Osteocyte (in vitro differentiated cells): ENCODE measurements around the gene SNTN. TPM values are rescaled to one million over a fixed set of nuclear protein-coding genes. Genes with fewer than 3 reads are reported as not detected.

Experiments
- DNase-seq: peaks from one replicate; pipeline ENCODE4 v3.0.0; 2021; ENCODE audit warnings: mixed read lengths; ENCODE audit not compliant: unreplicated experiment; ENCODE audit errors: extremely low spot score
- H3K27ac Mint-ChIP-seq: one replicate; pipeline ENCODE4 v1.8.0; 2021; ENCODE audit warnings: mild to moderate bottlenecking, mixed read lengths; ENCODE audit not compliant: unreplicated experiment
- H3K27me3 Mint-ChIP-seq: one replicate; pipeline ENCODE4 v1.8.0; 2021; ENCODE audit warnings: mixed read lengths; ENCODE audit not compliant: unreplicated experiment
- H3K36me3 Mint-ChIP-seq: one replicate; pipeline ENCODE4 v1.8.0; 2021; ENCODE audit warnings: mixed read lengths; ENCODE audit not compliant: unreplicated experiment
- H3K4me1 Mint-ChIP-seq: one replicate; pipeline ENCODE4 v1.8.0; 2021; ENCODE audit warnings: mixed read lengths; ENCODE audit not compliant: unreplicated experiment
- H3K4me3 Mint-ChIP-seq: one replicate; pipeline ENCODE4 v1.8.0; 2021; ENCODE audit warnings: mild to moderate bottlenecking, moderate library complexity, mixed read lengths; ENCODE audit not compliant: unreplicated experiment
- H3K9me3 Mint-ChIP-seq: one replicate; pipeline ENCODE4 v1.8.0; 2021; ENCODE audit warnings: mixed read lengths; ENCODE audit not compliant: unreplicated experiment
- total RNA-seq: library from RNA; stranded (reverse); gene quantifications from 2 replicates; pipeline ENCODE4 v1.2.1, GENCODE V29; 2021
- TF ChIP-seq, protein P1 (sequence below): fragments of 200-600 bp; sonication (generic); IDR thresholded peaks from 2 replicates; pipeline ENCODE4 v1.5.0; 2021; ENCODE audit warnings: antibody characterized with exemption, mild to moderate bottlenecking, moderate library complexity

SNTN gene
- total RNA-seq, 1 donor from 2014 or later: not detected

DNA sequence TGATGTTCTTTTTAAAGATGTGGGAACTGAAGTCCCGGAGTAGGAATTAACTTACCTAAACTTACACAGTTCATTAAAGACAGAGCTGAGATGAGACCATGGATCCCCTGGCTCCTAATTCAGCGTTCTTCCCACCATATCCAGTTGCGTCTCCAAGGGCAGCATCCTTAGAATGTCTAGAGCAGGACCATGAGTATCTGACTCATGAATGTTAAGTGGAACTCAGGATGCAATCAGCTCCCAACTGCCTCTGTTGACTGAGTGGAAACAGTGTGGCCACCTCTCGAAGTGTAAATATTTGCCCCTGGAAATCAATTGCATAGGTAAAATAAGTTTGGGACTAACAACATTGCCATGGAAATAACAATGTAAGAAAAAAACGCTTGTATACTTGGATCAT is 2.5 kb downstream of the SNTN start:
- Mint-ChIP-seq H3K9me3 (no peaks in the 10 kb centered on the region), H3K4me3 (no peak overlapping the region), H3K27me3 (no peaks in the 10 kb centered on the region), H3K4me1 (peaks cover 9% of the 10 kb centered on the region), H3K27ac (no peak overlapping the region), H3K36me3 (no peaks in the 10 kb centered on the region)
- no peak for DNase-seq
- TF ChIP-seq, protein P1, sequence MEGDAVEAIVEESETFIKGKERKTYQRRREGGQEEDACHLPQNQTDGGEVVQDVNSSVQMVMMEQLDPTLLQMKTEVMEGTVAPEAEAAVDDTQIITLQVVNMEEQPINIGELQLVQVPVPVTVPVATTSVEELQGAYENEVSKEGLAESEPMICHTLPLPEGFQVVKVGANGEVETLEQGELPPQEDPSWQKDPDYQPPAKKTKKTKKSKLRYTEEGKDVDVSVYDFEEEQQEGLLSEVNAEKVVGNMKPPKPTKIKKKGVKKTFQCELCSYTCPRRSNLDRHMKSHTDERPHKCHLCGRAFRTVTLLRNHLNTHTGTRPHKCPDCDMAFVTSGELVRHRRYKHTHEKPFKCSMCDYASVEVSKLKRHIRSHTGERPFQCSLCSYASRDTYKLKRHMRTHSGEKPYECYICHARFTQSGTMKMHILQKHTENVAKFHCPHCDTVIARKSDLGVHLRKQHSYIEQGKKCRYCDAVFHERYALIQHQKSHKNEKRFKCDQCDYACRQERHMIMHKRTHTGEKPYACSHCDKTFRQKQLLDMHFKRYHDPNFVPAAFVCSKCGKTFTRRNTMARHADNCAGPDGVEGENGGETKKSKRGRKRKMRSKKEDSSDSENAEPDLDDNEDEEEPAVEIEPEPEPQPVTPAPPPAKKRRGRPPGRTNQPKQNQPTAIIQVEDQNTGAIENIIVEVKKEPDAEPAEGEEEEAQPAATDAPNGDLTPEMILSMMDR: no peak

DNA sequence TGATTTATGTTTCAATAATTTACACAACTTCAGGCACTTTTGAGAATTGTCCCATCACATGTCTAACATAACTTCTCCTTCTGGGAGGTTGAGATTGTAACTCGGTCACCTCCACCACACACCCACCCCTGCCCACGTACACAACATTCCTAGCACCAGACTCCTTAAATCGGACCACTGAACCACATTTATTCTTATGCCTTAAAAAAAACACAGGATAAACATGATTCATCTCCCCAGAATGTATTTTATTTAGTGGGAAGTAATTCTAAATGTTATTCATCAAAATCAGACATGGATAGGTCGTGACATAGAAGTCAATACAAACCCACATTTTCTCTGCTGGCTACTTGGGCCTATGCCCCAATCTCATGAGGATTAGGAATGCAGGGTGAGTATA is 3.0 kb downstream of the SNTN start:
- Mint-ChIP-seq H3K4me3 (no peak overlapping the region), H3K9me3 (no peaks in the 10 kb centered on the region), H3K27me3 (no peaks in the 10 kb centered on the region), H3K4me1 (peaks cover 9% of the 10 kb centered on the region), H3K27ac (peak overlapping the region; percentile 39), H3K36me3 (no peaks in the 10 kb centered on the region)
- DNase-seq: no peak
- TF ChIP-seq, protein P1: no peak

GRCh38 chr3:63656786-63657185 is 4.3 kb downstream of the SNTN start:
- Mint-ChIP-seq H3K27me3 (no peaks in the 10 kb centered on the region), H3K4me1 (peaks cover 9% of the 10 kb centered on the region), H3K36me3 (no peaks in the 10 kb centered on the region), H3K9me3 (no peaks in the 10 kb centered on the region), H3K27ac (no peak overlapping the region), H3K4me3 (no peak overlapping the region)
- TF ChIP-seq, protein P1: no peak
- DNase-seq: no peak

DNA sequence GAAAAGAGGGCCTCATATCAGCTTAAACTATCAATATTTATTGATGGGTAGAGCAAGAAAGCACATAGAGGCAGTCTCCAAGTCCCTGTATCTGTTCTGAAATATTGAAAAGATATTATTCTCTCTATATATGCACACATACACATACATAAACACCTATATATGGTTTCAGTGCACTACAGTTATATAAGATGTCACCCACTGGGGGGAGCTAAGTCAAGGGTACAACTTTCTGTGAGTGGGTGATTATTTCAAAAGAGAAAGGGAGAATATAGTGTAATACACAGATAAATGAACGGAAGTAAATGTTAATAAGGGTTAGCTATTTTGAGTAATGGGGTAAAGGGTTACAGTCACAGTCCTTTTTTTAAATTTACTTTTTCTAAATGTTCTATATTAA is 8.8 kb downstream of the SNTN start:
- no peaks in the 10 kb centered on the region for H3K9me3 Mint-ChIP-seq
- no peaks in the 10 kb centered on the region for H3K4me1 Mint-ChIP-seq
- TF ChIP-seq, protein P1: no peak
- no peak overlapping the region for H3K4me3 Mint-ChIP-seq
- H3K27ac Mint-ChIP-seq: no peak overlapping the region
- no peaks in the 10 kb centered on the region for H3K27me3 Mint-ChIP-seq
- no peak for DNase-seq
- H3K36me3 Mint-ChIP-seq: no peaks in the 10 kb centered on the region

DNA sequence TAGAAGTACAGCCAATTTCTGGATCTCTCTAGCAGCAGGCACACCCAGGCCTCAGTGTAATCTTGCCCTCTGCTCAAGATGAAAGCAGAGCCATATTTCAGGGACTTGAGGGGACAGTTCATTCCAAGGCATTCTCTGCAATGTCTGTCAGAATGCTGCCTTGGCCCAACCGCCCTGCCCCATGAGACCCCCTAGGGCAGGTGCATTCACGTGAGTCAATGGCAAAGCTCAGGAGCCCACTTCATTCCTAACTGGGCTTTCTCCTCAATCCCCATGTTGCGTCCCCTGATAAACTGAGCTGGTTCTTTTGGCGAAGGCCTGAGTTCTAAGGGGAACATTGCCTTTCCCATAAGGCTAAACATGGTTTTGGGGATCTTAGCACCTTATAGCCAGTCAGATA is 9.5 kb downstream of the SNTN start:
- Mint-ChIP-seq H3K4me1 (no peaks in the 10 kb centered on the region), H3K36me3 (no peaks in the 10 kb centered on the region), H3K27ac (no peak overlapping the region), H3K9me3 (no peaks in the 10 kb centered on the region), H3K27me3 (no peaks in the 10 kb centered on the region), H3K4me3 (no peak overlapping the region)
- DNase-seq: no peak
- TF ChIP-seq, protein P1: no peak
